Breast epithelium (tissue), 3 donors: ENCODE measurements around the gene FZD4.

Source experiments
- POLR2A ChIP-seq: fragments of 450-650 bp; IDR thresholded peaks from one replicate; pipeline ENCODE4 v1.6.1; 2016; ENCODE audit warnings: antibody characterized with exemption, mild to moderate bottlenecking, moderate library complexity
- POLR2AphosphoS5 ChIP-seq, 3 donors: sonication (generic); formaldehyde crosslinking; IDR thresholded peaks; one replicate each; pipeline ENCODE4 v1.6.1; 2017; ENCODE audit warnings: antibody characterized with exemption in 3 of 3
- TF ChIP-seq, protein P1 (sequence below), 3 donors: fragments of 450-650 bp; IDR thresholded peaks; one replicate each; pipeline ENCODE4 v1.5.1; 2016 to 2017; ENCODE audit warnings: antibody characterized with exemption in 3 of 3, mild to moderate bottlenecking in 3 of 3, moderate library complexity in 3 of 3

GRCh38 chr11:86934926-86935579 is 20.1 kb downstream of the FZD4 start:
- TF ChIP-seq, protein P1, sequence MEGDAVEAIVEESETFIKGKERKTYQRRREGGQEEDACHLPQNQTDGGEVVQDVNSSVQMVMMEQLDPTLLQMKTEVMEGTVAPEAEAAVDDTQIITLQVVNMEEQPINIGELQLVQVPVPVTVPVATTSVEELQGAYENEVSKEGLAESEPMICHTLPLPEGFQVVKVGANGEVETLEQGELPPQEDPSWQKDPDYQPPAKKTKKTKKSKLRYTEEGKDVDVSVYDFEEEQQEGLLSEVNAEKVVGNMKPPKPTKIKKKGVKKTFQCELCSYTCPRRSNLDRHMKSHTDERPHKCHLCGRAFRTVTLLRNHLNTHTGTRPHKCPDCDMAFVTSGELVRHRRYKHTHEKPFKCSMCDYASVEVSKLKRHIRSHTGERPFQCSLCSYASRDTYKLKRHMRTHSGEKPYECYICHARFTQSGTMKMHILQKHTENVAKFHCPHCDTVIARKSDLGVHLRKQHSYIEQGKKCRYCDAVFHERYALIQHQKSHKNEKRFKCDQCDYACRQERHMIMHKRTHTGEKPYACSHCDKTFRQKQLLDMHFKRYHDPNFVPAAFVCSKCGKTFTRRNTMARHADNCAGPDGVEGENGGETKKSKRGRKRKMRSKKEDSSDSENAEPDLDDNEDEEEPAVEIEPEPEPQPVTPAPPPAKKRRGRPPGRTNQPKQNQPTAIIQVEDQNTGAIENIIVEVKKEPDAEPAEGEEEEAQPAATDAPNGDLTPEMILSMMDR (IDR thresholded peaks at IDR 0.05), result no peak
- TF ChIP-seq POLR2AphosphoS5 (IDR thresholded peaks at IDR 0.05) (no peak), POLR2A (no peak)
